Body of pancreas (tissue), 4 donors: Measurements from ENCODE around the gene SYCE3. TPM values are rescaled to one million over a fixed set of nuclear protein-coding genes. Genes with fewer than 3 reads are reported as not detected.

Source experiments
- ATAC-seq: fragments of 150-250 bp; one replicate; pipeline ENCODE4 v1.9.1; 2016
- DNase-seq, 4 donors: peaks; one replicate each; pipeline ENCODE4 v3.0.0-alpha.2; 2019
- H3K27ac ChIP-seq, 4 donors: fragments of 200-600 bp; sonication (generic); 1 replicate in 3 of 4; 2 replicates in 1 of 4; pipeline versions ENCODE4 v1.5.1 to v1.6.1; 2016 to 2019; ENCODE audit warnings: mild to moderate bottlenecking in 1 of 4, mixed read lengths in 1 of 4, moderate library complexity in 1 of 4
- H3K27me3 ChIP-seq, 2 donors: fragments of 200-600 bp; sonication (generic); one replicate each; pipeline ENCODE4 v1.6.0; 2016; ENCODE audit warnings: mild to moderate bottlenecking in 1 of 2
- H3K36me3 ChIP-seq, 2 donors: fragments of 200-600 bp; sonication (generic); replicated peaks in 1 of 2; 2 replicates each; pipeline ENCODE4 v1.5.1; 2016; ENCODE audit warnings: low read depth in 2 of 2; ENCODE audit not compliant: insufficient read depth in 1 of 2
- H3K4me1 ChIP-seq: fragments of 200-600 bp; sonication (generic); one replicate; pipeline ENCODE4 v1.6.0; 2016
- H3K4me3 ChIP-seq, 2 donors: fragments of 200-600 bp; sonication (generic); 1 replicate in 1 of 2; 2 replicates in 1 of 2; pipeline ENCODE4 v1.5.1; 2016 to 2019
- H3K9me3 ChIP-seq, 3 donors: fragments of 200-600 bp; sonication (generic); 1 replicate in 2 of 3; 2 replicates in 1 of 3; pipeline ENCODE4 v1.5.1; 2016
- POLR2A ChIP-seq, 3 donors: fragments of 450-650 bp; IDR thresholded peaks; one replicate each; pipeline ENCODE4 v1.6.1; 2016; ENCODE audit warnings: antibody characterized with exemption in 3 of 3, mild to moderate bottlenecking in 2 of 3
- WGBS, 2 donors: methylation state at CpG; one replicate each; pipeline ENCODE4 v1.1.5; 2017; 5-methylcytosine and 5-hydroxymethylcytosine counted together
- intact Hi-C: fragments of 100-400 bp; cut with DNase I; formaldehyde crosslinking; loops from one replicate; pipeline ENCODE4 v1.15.1; 2023
- total RNA-seq, 2 donors: library from RNA; depleted of rRNA; stranded (reverse); fragments of >200 nt; gene quantifications; one replicate each; pipeline ENCODE4 v1.1.0, GENCODE V29; 2016
- TF ChIP-seq, protein P1 (sequence below), 7 experiments: fragments of 450-650 bp in 4 of 7; fragments of 200-600 bp in 3 of 7; sonication (generic) in 3 of 7; IDR thresholded peaks; one replicate each; pipeline ENCODE4 v1.5.1; 2016 to 2019; ENCODE audit warnings: antibody characterized with exemption in 7 of 7

SYCE3 gene
- total RNA-seq, 2 donors from 2014 or later: not detected

DNA sequence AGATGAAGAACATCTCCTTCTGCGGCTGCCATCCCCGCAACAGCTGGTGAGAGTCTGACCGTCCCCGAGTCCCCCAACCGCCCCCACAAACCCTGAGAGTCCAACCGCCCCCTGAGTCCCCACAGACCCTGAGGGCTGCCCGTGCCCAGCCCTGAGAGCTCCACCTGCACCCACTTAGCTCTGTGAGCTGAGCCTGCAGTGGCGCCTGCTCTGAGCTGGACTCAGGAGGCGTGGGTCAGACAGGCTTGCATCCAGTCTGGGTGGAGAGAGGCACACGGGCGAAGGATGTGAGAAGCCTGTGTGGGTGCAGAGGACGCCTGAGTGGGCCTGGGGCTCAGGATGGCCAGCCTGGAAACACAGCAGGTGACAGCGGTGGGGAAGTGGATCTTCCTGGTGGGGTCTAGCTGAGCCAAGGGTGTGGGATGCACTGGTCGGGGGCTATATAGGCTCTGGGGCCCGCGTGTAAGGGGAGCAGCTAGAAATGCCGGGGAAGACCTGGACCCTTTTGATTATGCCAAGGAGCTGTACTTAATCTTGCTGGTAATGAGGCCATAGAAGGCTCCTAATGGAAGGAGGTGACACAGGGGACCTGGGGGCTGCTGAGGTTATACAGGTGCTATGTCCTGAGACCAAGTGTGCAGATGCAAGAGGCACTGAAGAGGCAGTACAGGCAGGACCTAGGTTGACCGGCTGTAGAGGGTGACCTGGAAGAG, 44.4 kb upstream of the SYCE3 start:
- 66 to 81% methylated on average over 13 to 16 of the region's 18 CpGs for WGBS, 2 donors
- no peak for ATAC-seq
- no peak for TF ChIP-seq POLR2A (IDR thresholded peaks at IDR 0.05)
- TF ChIP-seq, protein P1, sequence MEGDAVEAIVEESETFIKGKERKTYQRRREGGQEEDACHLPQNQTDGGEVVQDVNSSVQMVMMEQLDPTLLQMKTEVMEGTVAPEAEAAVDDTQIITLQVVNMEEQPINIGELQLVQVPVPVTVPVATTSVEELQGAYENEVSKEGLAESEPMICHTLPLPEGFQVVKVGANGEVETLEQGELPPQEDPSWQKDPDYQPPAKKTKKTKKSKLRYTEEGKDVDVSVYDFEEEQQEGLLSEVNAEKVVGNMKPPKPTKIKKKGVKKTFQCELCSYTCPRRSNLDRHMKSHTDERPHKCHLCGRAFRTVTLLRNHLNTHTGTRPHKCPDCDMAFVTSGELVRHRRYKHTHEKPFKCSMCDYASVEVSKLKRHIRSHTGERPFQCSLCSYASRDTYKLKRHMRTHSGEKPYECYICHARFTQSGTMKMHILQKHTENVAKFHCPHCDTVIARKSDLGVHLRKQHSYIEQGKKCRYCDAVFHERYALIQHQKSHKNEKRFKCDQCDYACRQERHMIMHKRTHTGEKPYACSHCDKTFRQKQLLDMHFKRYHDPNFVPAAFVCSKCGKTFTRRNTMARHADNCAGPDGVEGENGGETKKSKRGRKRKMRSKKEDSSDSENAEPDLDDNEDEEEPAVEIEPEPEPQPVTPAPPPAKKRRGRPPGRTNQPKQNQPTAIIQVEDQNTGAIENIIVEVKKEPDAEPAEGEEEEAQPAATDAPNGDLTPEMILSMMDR (IDR thresholded peaks at IDR 0.05): no peak
- intact Hi-C loops: no loop called here
- Histone ChIP-seq H3K4me3 (no peak overlapping the region), H3K27ac (no peak overlapping the region), H3K4me1 (no peaks in the 10 kb centered on the region), H3K9me3 (no peaks in the 10 kb centered on the region), H3K36me3 (no peaks in the 10 kb centered on the region), H3K27me3 (no peaks in the 10 kb centered on the region)
- DNase-seq: no peak

DNA sequence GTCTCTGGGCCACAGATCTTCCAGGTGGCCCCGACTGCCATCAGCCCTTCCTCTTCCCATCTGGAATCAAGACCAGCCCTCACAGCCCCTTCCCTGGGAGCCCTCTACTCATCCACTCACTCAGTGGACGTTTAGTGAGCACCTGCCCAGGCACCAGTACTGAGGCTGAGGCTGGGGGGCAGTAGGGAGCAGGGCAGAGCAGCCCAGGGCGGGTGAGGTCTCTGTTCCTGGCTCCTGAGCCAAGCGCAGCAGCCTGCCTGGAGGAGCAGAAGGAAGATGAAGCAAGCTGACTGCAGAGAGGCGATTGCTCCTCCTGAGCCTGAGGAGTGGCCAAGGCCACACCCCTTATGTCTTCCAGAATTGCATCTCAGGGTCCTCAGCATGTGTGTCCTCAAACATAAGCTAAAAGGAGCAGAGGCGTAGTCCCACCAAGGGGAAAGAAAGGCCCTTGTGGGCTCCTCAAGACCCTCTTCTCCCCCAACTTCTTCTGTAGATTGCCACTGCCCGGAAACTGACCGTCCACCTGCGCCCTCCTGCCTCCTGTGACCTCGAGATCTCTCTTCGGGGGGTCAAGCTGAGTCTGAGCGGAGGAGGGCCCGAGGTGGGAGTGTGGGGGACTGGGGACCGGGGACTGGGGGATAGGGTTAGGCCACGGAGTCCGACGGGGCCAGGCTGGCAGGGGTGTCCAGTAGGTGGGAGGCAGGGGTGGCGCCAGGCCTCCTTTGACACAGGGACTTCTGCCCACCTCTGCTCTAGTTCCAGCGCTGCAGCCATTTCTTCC, 43.6 kb upstream of the SYCE3 start:
- Histone ChIP-seq H3K4me1 (no peaks in the 10 kb centered on the region), H3K27me3 (no peaks in the 10 kb centered on the region), H3K4me3 (no peak overlapping the region), H3K27ac (no peak overlapping the region), H3K36me3 (no peaks in the 10 kb centered on the region), H3K9me3 (no peaks in the 10 kb centered on the region)
- no peak for ATAC-seq
- intact Hi-C loops: no loop called here
- TF ChIP-seq POLR2A (IDR thresholded peaks at IDR 0.05): no peak
- TF ChIP-seq, protein P1 (IDR thresholded peaks at IDR 0.05): no peak
- no peak for DNase-seq
- 65 to 77% methylated on average over 16 to 19 of the region's 19 CpGs for WGBS, 2 donors

DNA sequence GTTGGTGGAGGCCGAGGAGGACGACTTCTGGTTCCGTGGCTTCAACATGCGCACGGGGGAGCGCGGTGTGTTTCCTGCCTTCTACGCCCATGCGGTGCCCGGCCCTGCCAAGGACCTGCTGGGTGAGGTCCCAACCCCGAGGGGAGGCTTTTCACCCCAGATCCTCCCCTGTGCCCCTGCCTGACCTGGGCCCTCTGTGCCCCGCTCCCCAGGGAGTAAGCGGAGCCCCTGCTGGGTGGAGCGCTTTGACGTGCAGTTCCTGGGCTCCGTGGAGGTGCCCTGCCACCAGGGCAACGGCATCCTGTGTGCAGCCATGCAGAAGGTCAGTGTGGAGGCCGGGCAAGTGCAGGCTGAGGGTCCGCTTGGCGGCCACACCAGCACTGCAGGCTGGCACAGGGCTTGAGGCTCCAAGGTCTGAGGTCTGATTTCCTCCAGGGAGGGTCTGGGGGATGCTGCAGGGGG, 42.9 kb upstream of the SYCE3 start:
- no peak overlapping the region for H3K27ac ChIP-seq
- H3K9me3 ChIP-seq: no peaks in the 10 kb centered on the region
- DNase-seq (no peak), ATAC-seq (no peak)
- no peaks in the 10 kb centered on the region for H3K36me3 ChIP-seq
- WGBS, 2 donors: 79 to 86% methylated on average over 6 to 19 of the region's 20 CpGs
- TF ChIP-seq POLR2A (IDR thresholded peaks at IDR 0.05): no peak
- TF ChIP-seq, protein P1 (IDR thresholded peaks at IDR 0.05): no peak
- intact Hi-C loops: no loop called here
- no peaks in the 10 kb centered on the region for H3K27me3 ChIP-seq
- no peak overlapping the region for H3K4me3 ChIP-seq
- no peaks in the 10 kb centered on the region for H3K4me1 ChIP-seq

DNA sequence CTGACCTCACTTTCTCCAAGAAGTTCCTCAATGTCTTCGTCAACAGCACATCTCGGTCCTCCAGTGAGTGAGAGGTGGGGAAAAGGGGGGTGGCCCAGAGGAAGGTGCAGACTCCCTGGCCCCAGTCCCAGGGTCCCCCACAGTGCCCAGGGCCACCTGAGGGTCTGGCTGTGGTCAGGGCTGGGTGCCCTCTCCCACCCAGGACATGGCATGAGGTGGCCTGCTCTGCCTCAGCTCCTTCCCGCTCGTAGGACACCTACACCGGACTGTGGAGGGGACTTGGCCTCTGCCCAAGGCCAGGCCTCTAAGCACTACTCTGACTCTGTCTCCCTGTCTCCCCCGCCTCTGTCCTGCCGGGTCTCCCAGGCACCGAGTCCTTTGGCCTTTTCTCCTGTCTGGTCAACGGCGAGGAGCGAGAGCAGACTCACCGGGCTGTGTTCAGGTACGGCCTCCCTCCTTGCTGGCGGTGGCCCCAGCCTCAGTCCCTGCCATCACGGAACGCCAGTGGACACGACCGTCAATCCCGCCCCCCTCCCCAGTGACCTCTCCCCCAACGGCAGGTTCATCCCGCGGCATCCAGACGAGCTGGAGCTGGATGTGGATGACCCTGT, 42.4 kb upstream of the SYCE3 start:
- ATAC-seq (no peak), DNase-seq (no peak)
- Histone ChIP-seq H3K4me1 (peaks cover 1% of the 10 kb centered on the region), H3K36me3 (no peaks in the 10 kb centered on the region), H3K4me3 (no peak overlapping the region), H3K27ac (no peak overlapping the region), H3K9me3 (no peaks in the 10 kb centered on the region), H3K27me3 (no peaks in the 10 kb centered on the region)
- TF ChIP-seq, protein P1 (IDR thresholded peaks at IDR 0.05): no peak
- TF ChIP-seq POLR2A (IDR thresholded peaks at IDR 0.05): no peak
- WGBS, 2 donors: 83% methylated on average over 18 to 23 of the region's 23 CpGs
- intact Hi-C loops: no loop called here
